Mesendoderm (in vitro differentiated cells): ENCODE results near the gene SERTM2.
A peak's percentile ranks its signal among the peaks of the same experiment; 100 is the strongest.
"Not testable (repeated sequence)": the region's sequence is repeated elsewhere in the genome, so short reads cannot be mapped to it uniquely, and the experiment has no call there.

Experiments used
- DNase-seq: peaks from one replicate; pipeline ENCODE4 v3.0.0; 2013
- H2AK5ac ChIP-seq: 2 replicates; pipeline ENCODE4 v1.6.1; 2013; ENCODE audit warnings: low read length, inconsistent platforms
- H2BK120ac ChIP-seq: 2 replicates; pipeline ENCODE4 v1.6.1; 2013; ENCODE audit warnings: low read depth, mild to moderate bottlenecking, low read length, moderate library complexity, mixed read lengths
- H2BK15ac ChIP-seq: replicated peaks from 2 replicates; pipeline ENCODE4 v1.6.1; 2013; ENCODE audit warnings: low read depth, mild to moderate bottlenecking, moderate library complexity
- H2BK5ac ChIP-seq: 2 replicates; pipeline ENCODE4 v1.6.1; 2013; ENCODE audit warnings: low read length, inconsistent platforms
- H3K18ac ChIP-seq: 2 replicates; pipeline ENCODE4 v1.6.1; 2013; ENCODE audit warnings: mild to moderate bottlenecking, low read length, mixed read lengths
- H3K23ac ChIP-seq: one replicate; pipeline ENCODE4 v1.6.1; 2013; ENCODE audit warnings: low read length
- H3K27ac ChIP-seq: 2 replicates; pipeline ENCODE4 v1.5.1; 2013; ENCODE audit warnings: low read depth, mild to moderate bottlenecking, inconsistent platforms, low read length, moderate library complexity
- H3K27me3 ChIP-seq: 2 replicates; pipeline ENCODE4 v1.6.1; 2013; ENCODE audit warnings: low read length, control low read depth, mild to moderate bottlenecking, inconsistent platforms; ENCODE audit not compliant: insufficient read depth, poor library complexity
- H3K36me3 ChIP-seq: 2 replicates; pipeline ENCODE4 v1.6.1; 2013; ENCODE audit warnings: low read length, inconsistent platforms; ENCODE audit not compliant: control insufficient read depth, insufficient read depth
- H3K4ac ChIP-seq: one replicate; pipeline ENCODE4 v1.6.1; 2013; ENCODE audit warnings: low read depth, mild to moderate bottlenecking, low read length, moderate library complexity
- H3K4me1 ChIP-seq: 2 replicates; pipeline ENCODE4 v1.6.1; 2013; ENCODE audit warnings: low read depth, low read length, inconsistent platforms; ENCODE audit not compliant: control insufficient read depth
- H3K4me2 ChIP-seq: 2 replicates; pipeline ENCODE4 v1.6.1; 2013; ENCODE audit warnings: low read length
- H3K4me3 ChIP-seq: 2 replicates; pipeline ENCODE4 v1.5.1; 2013; ENCODE audit warnings: mild to moderate bottlenecking, low read length
- H3K56ac ChIP-seq: one replicate; pipeline ENCODE4 v1.6.1; 2013; ENCODE audit warnings: low read length
- H3K79me1 ChIP-seq: 2 replicates; pipeline ENCODE4 v1.6.1; 2013; ENCODE audit warnings: low read length, inconsistent platforms
- H3K79me2 ChIP-seq: 2 replicates; pipeline ENCODE4 v1.6.1; 2013; ENCODE audit warnings: mild to moderate bottlenecking, low read length; ENCODE audit not compliant: control insufficient read depth, insufficient read depth
- H3K9ac ChIP-seq: 2 replicates; pipeline ENCODE4 v1.6.1; 2013; ENCODE audit warnings: low read length, inconsistent platforms
- H4K5ac ChIP-seq: one replicate; pipeline ENCODE4 v1.6.1; 2013; ENCODE audit warnings: low read length
- H4K8ac ChIP-seq: one replicate; pipeline ENCODE4 v1.6.1; 2013; ENCODE audit warnings: low read depth, mild to moderate bottlenecking, control low read depth, low read length, moderate library complexity
- WGBS: extraction: QIAGEN DNeasy Blood & Tissue Kit; methylation state at CpG from one replicate; pipeline ENCODE4 v1.1.7; 2013; ENCODE audit warnings: low lambda C conversion rate, missing lambda C conversion rate; ENCODE audit not compliant: insufficient coverage; ENCODE audit errors: extremely low coverage; 5-methylcytosine and 5-hydroxymethylcytosine counted together

Gene SERTM2

GRCh38 chrX:111520506-111520905 lies 9.1 kb downstream of the SERTM2 start:
- H3K4me2 ChIP-seq: no peak overlapping the region
- no peak overlapping the region for H3K4me3 ChIP-seq
- no peak overlapping the region for H3K4ac ChIP-seq
- no peaks in the 10 kb centered on the region for H3K36me3 ChIP-seq
- no peak overlapping the region for H3K27ac ChIP-seq
- no peak overlapping the region for H4K8ac ChIP-seq
- no peak overlapping the region for H2BK120ac ChIP-seq
- no peak for DNase-seq
- H3K9ac ChIP-seq: no peak overlapping the region
- H3K18ac ChIP-seq: no peak overlapping the region
- H3K4me1 ChIP-seq: no peaks in the 10 kb centered on the region
- no peaks in the 10 kb centered on the region for H3K27me3 ChIP-seq
- H2BK15ac ChIP-seq: no peak overlapping the region
- H3K79me1 ChIP-seq: no peaks in the 10 kb centered on the region
- H4K5ac ChIP-seq: no peak overlapping the region
- no peaks in the 10 kb centered on the region for H3K79me2 ChIP-seq
- H2AK5ac ChIP-seq: no peak overlapping the region
- no peak overlapping the region for H2BK5ac ChIP-seq
- H3K23ac ChIP-seq: no peak overlapping the region
- no peak overlapping the region for H3K56ac ChIP-seq

DNA sequence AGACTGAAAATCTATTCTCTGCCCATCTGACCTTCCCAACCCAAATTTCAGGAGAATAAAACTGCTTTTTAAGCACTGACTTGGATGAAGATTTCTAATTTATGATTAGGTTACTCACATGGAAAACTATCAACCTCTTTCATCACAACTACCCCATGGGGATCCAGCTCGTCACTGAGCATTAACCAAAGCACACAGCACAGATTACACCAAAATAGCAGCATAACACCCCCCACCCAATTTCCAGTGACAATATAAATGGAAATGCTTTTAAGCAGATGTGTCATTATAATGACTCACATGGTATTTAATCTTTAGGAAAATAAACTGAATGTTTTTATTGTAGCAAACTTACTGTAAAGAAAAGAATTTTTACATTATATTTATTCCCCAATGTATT lies 9.7 kb downstream of the SERTM2 start:
- Histone ChIP-seq H3K9ac (no peak overlapping the region), H3K36me3 (no peaks in the 10 kb centered on the region), H3K4me3 (no peak overlapping the region), H2BK5ac (no peak overlapping the region), H3K23ac (no peak overlapping the region), H3K4me1 (no peaks in the 10 kb centered on the region), H2BK15ac (no peak overlapping the region), H3K79me1 (no peaks in the 10 kb centered on the region), H3K56ac (no peak overlapping the region), H3K18ac (no peak overlapping the region), H3K4me2 (no peak overlapping the region), H3K27ac (no peak overlapping the region), H3K79me2 (no peaks in the 10 kb centered on the region), H3K27me3 (no peaks in the 10 kb centered on the region), H4K8ac (no peak overlapping the region), H3K4ac (no peak overlapping the region), H2AK5ac (no peak overlapping the region), H2BK120ac (no peak overlapping the region), H4K5ac (no peak overlapping the region)
- WGBS: no CpG with 5 or more reads among the region's 1 CpG
- DNase-seq: no peak

DNA sequence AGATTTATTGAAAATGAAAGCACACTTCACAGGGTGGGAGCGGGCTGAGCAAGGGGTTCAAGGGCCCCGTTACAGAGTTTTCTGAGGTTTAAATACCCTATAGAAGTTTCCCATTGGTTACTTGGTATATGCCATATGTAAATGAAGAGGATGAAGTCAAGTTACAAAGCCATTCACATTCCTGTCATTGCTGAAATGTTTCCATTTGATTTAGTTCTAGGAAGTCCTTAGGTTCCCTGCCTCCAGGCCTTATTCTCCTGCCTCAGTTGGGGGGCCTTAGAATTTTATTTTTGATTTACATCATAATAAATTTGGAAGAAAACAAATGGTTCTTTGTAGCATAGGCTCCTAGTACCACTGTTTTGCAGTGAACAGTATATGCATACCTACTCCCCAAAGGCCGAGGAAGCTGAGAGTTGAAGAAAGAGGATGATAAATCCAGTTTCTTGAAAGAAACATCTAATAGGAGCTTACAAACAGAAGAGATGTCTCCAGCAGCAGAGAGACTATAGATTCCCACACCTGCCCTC lies 31.8 kb downstream of the SERTM2 start:
- no peak overlapping the region for H4K8ac ChIP-seq
- H3K56ac ChIP-seq: no peak overlapping the region
- no peak overlapping the region for H3K4me3 ChIP-seq
- H3K27me3 ChIP-seq: no peaks in the 10 kb centered on the region
- peak; percentile 88 for DNase-seq
- H3K4me1 ChIP-seq: no peaks in the 10 kb centered on the region
- peak overlapping the region; percentile 51 for H3K27ac ChIP-seq
- H3K18ac ChIP-seq: no peak overlapping the region
- no peak overlapping the region for H4K5ac ChIP-seq
- no peaks in the 10 kb centered on the region for H3K79me2 ChIP-seq
- H2BK5ac ChIP-seq: no peak overlapping the region
- H3K36me3 ChIP-seq: no peaks in the 10 kb centered on the region
- H3K79me1 ChIP-seq: no peaks in the 10 kb centered on the region
- no peak overlapping the region for H3K4ac ChIP-seq
- no peak overlapping the region for H2BK120ac ChIP-seq
- H3K4me2 ChIP-seq: no peak overlapping the region
- H2AK5ac ChIP-seq: no peak overlapping the region
- H3K9ac ChIP-seq: no peak overlapping the region
- no CpG with 5 or more reads among the region's 3 CpGs for WGBS
- H2BK15ac ChIP-seq: no peak overlapping the region
- no peak overlapping the region for H3K23ac ChIP-seq

DNA sequence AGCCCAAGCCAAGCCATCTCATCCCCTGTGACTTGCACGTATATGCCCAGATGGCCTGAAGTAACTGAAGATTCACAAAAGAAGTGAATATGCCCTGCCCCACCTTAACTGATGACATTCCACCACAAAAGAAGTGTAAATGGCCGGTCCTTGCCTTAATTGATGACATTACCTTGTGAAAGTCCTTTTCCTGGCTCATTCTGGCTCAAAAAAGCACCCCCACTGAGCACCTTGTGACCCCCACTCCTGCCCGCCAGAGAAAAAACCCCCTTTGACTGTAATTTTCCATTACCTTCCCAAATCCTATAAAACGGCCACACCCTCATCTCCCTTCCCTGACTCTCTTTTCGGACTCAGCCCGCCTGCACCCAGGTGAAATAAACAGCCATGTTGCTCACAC lies 37.8 kb downstream of the SERTM2 start:
- WGBS: no CpG with 5 or more reads among the region's 6 CpGs
- not testable (repeated sequence) for H3K27me3 ChIP-seq, H3K27ac ChIP-seq, H3K4me2 ChIP-seq, H3K79me1 ChIP-seq, H3K4me3 ChIP-seq, H2BK5ac ChIP-seq, H3K18ac ChIP-seq, H3K23ac ChIP-seq, H4K5ac ChIP-seq, H3K36me3 ChIP-seq, H2BK15ac ChIP-seq, H3K4me1 ChIP-seq, H3K9ac ChIP-seq, H2BK120ac ChIP-seq, H4K8ac ChIP-seq, H3K79me2 ChIP-seq, H3K4ac ChIP-seq, H2AK5ac ChIP-seq
- H3K56ac ChIP-seq: peak overlapping the region; percentile 34
- DNase-seq: peak; percentile 50

- Histone ChIP-seq H3K27me3 (no peaks in the 10 kb centered on the region), H3K36me3 (no peaks in the 10 kb centered on the region), H3K56ac (no peak overlapping the region), H3K4ac (no peak overlapping the region), H2BK5ac (no peak overlapping the region), H3K4me3 (no peak overlapping the region), H3K4me2 (no peak overlapping the region), H3K18ac (no peak overlapping the region), H2BK15ac (no peak overlapping the region), H4K5ac (no peak overlapping the region), H3K9ac (no peak overlapping the region), H3K4me1 (no peaks in the 10 kb centered on the region), H3K79me1 (no peaks in the 10 kb centered on the region), H4K8ac (no peak overlapping the region), H2AK5ac (no peak overlapping the region), H3K23ac (no peak overlapping the region), H3K27ac (no peak overlapping the region), H3K79me2 (no peaks in the 10 kb centered on the region), H2BK120ac (no peak overlapping the region)
- DNase-seq: peak; percentile 54
- no CpG with 5 or more reads among the region's 2 CpGs for WGBS
Observed at GRCh38 chrX:111555406-111555958, 44.0 kb downstream of the SERTM2 start.

GRCh38 chrX:111560801-111561200 lies 49.4 kb downstream of the SERTM2 start:
- Histone ChIP-seq H4K5ac (no peak overlapping the region), H2BK120ac (no peak overlapping the region), H3K23ac (no peak overlapping the region), H3K4me1 (no peaks in the 10 kb centered on the region), H3K27me3 (no peaks in the 10 kb centered on the region), H2BK15ac (no peak overlapping the region), H3K79me1 (no peaks in the 10 kb centered on the region), H3K4me2 (no peak overlapping the region), H3K4ac (no peak overlapping the region), H3K18ac (no peak overlapping the region), H4K8ac (no peak overlapping the region), H3K79me2 (no peaks in the 10 kb centered on the region), H2BK5ac (no peak overlapping the region), H3K9ac (no peak overlapping the region), H3K4me3 (no peak overlapping the region), H3K36me3 (no peaks in the 10 kb centered on the region), H3K27ac (no peak overlapping the region), H3K56ac (no peak overlapping the region), H2AK5ac (no peak overlapping the region)
- DNase-seq: no peak
- no CpG with 5 or more reads among the region's 3 CpGs for WGBS
